Osteocyte (in vitro differentiated cells): ENCODE results near the gene IGF2. TPM values are rescaled to one million over a fixed set of nuclear protein-coding genes. Genes with fewer than 3 reads are reported as not detected.

Experiments
- DNase-seq: peaks from one replicate; pipeline ENCODE4 v3.0.0; 2021; ENCODE audit warnings: mixed read lengths; ENCODE audit not compliant: unreplicated experiment; ENCODE audit errors: extremely low spot score
- H3K27ac Mint-ChIP-seq: one replicate; pipeline ENCODE4 v1.8.0; 2021; ENCODE audit warnings: mild to moderate bottlenecking, mixed read lengths; ENCODE audit not compliant: unreplicated experiment
- H3K27me3 Mint-ChIP-seq: one replicate; pipeline ENCODE4 v1.8.0; 2021; ENCODE audit warnings: mixed read lengths; ENCODE audit not compliant: unreplicated experiment
- H3K36me3 Mint-ChIP-seq: one replicate; pipeline ENCODE4 v1.8.0; 2021; ENCODE audit warnings: mixed read lengths; ENCODE audit not compliant: unreplicated experiment
- H3K4me1 Mint-ChIP-seq: one replicate; pipeline ENCODE4 v1.8.0; 2021; ENCODE audit warnings: mixed read lengths; ENCODE audit not compliant: unreplicated experiment
- H3K4me3 Mint-ChIP-seq: one replicate; pipeline ENCODE4 v1.8.0; 2021; ENCODE audit warnings: mild to moderate bottlenecking, moderate library complexity, mixed read lengths; ENCODE audit not compliant: unreplicated experiment
- H3K9me3 Mint-ChIP-seq: one replicate; pipeline ENCODE4 v1.8.0; 2021; ENCODE audit warnings: mixed read lengths; ENCODE audit not compliant: unreplicated experiment
- microRNA-seq: library from miRNA; unstranded; fragments of <30 nt; microRNA quantifications from one replicate; pipeline ENCODE4 v1.1.0, GENCODE V29; 2020; ENCODE audit not compliant: unreplicated experiment
- total RNA-seq: library from RNA; stranded (reverse); gene quantifications from 2 replicates; pipeline ENCODE4 v1.2.1, GENCODE V29; 2021
- TF ChIP-seq, protein P1 (sequence below): fragments of 200-600 bp; sonication (generic); IDR thresholded peaks from 2 replicates; pipeline ENCODE4 v1.5.0; 2021; ENCODE audit warnings: antibody characterized with exemption, mild to moderate bottlenecking, moderate library complexity

IGF2 gene
- total RNA-seq, 1 donor from 2014 or later: 590 TPM

DNA sequence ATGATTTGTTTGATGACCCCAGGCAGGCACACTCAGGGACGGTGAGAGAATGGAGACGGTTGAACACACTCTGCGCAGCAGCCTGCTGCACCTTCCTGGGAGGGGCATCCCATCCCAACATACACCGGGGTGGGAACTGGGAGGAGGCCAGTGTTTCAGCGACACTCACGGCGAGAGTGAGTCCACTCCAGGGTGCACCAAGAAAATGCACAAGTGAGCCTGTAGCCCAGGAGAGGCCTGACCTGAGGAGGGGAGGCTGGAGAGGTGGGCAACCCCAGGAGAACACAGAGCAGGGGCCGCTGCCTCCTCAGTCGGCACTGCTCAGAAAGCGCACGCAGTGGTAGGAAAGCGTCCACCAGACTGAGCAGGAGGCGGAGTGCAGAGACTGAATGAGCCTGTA, 54.5 kb downstream of the IGF2 start:
- no peak overlapping the region for H3K4me3 Mint-ChIP-seq
- H3K36me3 Mint-ChIP-seq: peaks cover 9% of the 10 kb centered on the region
- H3K9me3 Mint-ChIP-seq: peaks cover 12% of the 10 kb centered on the region
- H3K27ac Mint-ChIP-seq: no peak overlapping the region
- no peak for DNase-seq
- H3K27me3 Mint-ChIP-seq: peaks cover 22% of the 10 kb centered on the region
- TF ChIP-seq, protein P1, sequence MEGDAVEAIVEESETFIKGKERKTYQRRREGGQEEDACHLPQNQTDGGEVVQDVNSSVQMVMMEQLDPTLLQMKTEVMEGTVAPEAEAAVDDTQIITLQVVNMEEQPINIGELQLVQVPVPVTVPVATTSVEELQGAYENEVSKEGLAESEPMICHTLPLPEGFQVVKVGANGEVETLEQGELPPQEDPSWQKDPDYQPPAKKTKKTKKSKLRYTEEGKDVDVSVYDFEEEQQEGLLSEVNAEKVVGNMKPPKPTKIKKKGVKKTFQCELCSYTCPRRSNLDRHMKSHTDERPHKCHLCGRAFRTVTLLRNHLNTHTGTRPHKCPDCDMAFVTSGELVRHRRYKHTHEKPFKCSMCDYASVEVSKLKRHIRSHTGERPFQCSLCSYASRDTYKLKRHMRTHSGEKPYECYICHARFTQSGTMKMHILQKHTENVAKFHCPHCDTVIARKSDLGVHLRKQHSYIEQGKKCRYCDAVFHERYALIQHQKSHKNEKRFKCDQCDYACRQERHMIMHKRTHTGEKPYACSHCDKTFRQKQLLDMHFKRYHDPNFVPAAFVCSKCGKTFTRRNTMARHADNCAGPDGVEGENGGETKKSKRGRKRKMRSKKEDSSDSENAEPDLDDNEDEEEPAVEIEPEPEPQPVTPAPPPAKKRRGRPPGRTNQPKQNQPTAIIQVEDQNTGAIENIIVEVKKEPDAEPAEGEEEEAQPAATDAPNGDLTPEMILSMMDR: no peak
- H3K4me1 Mint-ChIP-seq: no peaks in the 10 kb centered on the region

Small RNA genes lying within 50 kb of the gene (microRNA-seq; reads per million reads assigned to microRNA genes)
- gene MIR4686 (not detected), gene MIR483 (208 reads per million, percentile 61 among the genes with 10 or more reads in this experiment)

Other genes with a start within 250 kb of the IGF2 start
- gene PRR33, start 247.5 kb downstream of the IGF2 start, total RNA-seq: not detected in 2 replicates
- 2.6 and 4.4 TPM in 2 replicates for gene TNNT3, start 219.7 kb downstream of the IGF2 start, total RNA-seq
- gene MRPL23, start 192.1 kb downstream of the IGF2 start, total RNA-seq: 28.0 and 29.2 TPM in 2 replicates
- gene H19, start 141.5 kb downstream of the IGF2 start, total RNA-seq: 1,569 and 1,806 TPM in 2 replicates
- not detected in 2 replicates for gene INS, start 21.8 kb upstream of the IGF2 start, total RNA-seq
- 0.75 and 0.89 TPM in 2 replicates for gene TH, start 32.4 kb upstream of the IGF2 start, total RNA-seq
- not detected in 2 replicates for gene ASCL2, start 131.2 kb upstream of the IGF2 start, total RNA-seq
- 0.16 TPM in 1 of 2 replicates, not detected in the other for gene C11orf21, start 162.5 kb upstream of the IGF2 start, total RNA-seq
- gene TSPAN32, start 162.6 kb upstream of the IGF2 start, total RNA-seq: 0.76 and 1.2 TPM in 2 replicates
- 652 and 682 TPM in 2 replicates for gene CD81, start 237.9 kb upstream of the IGF2 start, total RNA-seq